ENCODE data around the gene HINT3.

DNA sequence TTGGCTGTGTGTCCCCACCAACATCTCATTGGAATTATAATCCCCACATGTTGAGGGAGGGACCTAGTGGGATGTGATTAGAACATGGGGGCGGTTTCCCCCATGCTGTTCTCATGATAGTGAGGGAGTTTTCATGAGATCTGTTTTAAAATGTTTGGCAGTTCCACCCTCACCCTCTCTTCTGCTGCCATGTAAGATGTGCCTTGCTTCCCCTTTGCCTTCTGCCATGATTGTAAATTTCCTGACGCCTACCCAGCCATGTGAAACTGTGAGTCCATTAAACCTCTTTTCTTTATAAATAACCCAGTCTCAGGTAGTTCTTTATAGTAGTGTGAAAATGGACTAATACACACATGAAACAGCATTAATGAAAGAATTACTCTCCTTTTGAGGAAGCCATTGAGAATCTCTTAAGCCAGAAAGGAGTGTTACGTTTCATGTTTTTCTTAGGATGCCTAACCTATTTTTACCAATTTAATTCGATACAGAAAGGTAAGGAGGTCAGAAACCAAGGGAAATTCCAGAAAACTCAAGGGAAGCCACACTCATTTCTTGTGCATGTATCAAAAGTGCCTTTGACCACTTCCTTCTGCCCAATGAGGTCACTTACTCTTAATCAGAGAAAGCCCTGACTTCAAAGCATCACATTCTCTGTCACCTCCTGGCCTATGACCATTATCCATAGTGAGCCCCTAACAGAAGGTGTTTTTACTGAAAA, 24.7 kb upstream of the HINT3 start:
- TF ChIP-seq, protein P1, sequence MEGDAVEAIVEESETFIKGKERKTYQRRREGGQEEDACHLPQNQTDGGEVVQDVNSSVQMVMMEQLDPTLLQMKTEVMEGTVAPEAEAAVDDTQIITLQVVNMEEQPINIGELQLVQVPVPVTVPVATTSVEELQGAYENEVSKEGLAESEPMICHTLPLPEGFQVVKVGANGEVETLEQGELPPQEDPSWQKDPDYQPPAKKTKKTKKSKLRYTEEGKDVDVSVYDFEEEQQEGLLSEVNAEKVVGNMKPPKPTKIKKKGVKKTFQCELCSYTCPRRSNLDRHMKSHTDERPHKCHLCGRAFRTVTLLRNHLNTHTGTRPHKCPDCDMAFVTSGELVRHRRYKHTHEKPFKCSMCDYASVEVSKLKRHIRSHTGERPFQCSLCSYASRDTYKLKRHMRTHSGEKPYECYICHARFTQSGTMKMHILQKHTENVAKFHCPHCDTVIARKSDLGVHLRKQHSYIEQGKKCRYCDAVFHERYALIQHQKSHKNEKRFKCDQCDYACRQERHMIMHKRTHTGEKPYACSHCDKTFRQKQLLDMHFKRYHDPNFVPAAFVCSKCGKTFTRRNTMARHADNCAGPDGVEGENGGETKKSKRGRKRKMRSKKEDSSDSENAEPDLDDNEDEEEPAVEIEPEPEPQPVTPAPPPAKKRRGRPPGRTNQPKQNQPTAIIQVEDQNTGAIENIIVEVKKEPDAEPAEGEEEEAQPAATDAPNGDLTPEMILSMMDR (conservative IDR thresholded peaks at IDR 0.05; ENCODE audit: low read length), result no peak
- no peak for TF ChIP-seq EZH2phosphoT487 (IDR thresholded peaks at IDR 0.05; ENCODE audit: borderline replicate concordance)
